Ishikawa (cell line): ENCODE measurements around the gene UBE2Q1.

Experiments
- CREB1 ChIP-seq: IDR thresholded peaks from 2 replicates; pipeline ENCODE4 v1.6.1; 2012; ENCODE audit warnings: low read depth
- EGR1 ChIP-seq: IDR thresholded peaks from 2 replicates; pipeline ENCODE4 v1.6.1; 2012
- EP300 ChIP-seq: IDR thresholded peaks from 2 replicates; pipeline ENCODE4 v1.6.1; 2012; ENCODE audit warnings: borderline replicate concordance
- MAX ChIP-seq: IDR thresholded peaks from 2 replicates; pipeline ENCODE4 v1.6.1; 2012
- NFIC ChIP-seq: IDR thresholded peaks from 2 replicates; pipeline ENCODE4 v1.6.1; 2012
- RAD21 ChIP-seq: IDR thresholded peaks from 2 replicates; pipeline ENCODE4 v1.6.1; 2012; ENCODE audit warnings: low read depth
- REST ChIP-seq: IDR thresholded peaks from 2 replicates; pipeline ENCODE4 v1.6.1; 2012; ENCODE audit warnings: low read depth, mild to moderate bottlenecking
- TAF1 ChIP-seq: IDR thresholded peaks from 2 replicates; pipeline ENCODE4 v1.6.1; 2012; ENCODE audit warnings: low read depth, mild to moderate bottlenecking
- TCF12 ChIP-seq: IDR thresholded peaks from 2 replicates; pipeline ENCODE4 v1.6.1; 2012; ENCODE audit warnings: low read depth
- TEAD4 ChIP-seq: IDR thresholded peaks from 2 replicates; pipeline ENCODE4 v1.6.1; 2012
- YY1 ChIP-seq: IDR thresholded peaks from 2 replicates; pipeline ENCODE4 v1.6.1; 2012; ENCODE audit warnings: low read depth

DNA sequence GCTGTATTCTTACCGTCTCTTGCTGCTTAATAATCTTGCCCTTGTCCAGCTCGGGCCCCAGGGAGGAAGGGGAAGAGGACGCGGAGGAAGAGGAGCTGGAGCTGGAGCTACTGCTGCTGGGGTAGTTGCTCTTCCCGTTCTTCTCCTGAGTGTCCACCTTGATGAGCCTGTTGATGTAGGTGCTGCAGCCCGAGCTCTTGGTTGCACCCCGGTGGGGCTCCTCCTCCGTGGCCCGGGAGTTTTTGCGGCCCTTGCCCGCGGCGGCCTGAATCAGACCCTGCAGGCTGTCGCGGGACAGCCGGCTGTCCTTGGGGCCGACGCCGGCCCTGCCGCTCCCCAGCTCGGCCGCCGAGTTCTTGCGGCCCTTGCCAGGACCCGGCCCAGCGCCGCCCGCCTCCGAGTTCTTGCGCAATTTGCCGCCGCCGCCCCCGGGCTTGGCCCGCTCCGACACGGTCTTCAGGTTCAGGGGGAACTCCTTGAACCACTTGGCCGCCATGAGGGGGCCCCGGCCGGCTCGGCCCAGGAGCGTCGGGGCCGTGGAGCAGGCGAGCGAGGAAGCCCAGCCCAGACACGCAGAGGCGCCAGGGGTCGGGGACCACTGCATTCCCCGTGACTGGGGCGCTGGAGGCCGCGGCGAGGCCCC lies 56.9 kb downstream of the UBE2Q1 start:
- no peak for TF ChIP-seq TAF1
- TF ChIP-seq REST = no peak
- no peak for TF ChIP-seq MAX
- TF ChIP-seq CREB1 = no peak
- TF ChIP-seq EGR1 = 0 out of 2 replicates have a peak, but pooled peaks have one; percentile 42
- no peak for TF ChIP-seq TEAD4
- no peak for TF ChIP-seq EP300
- no peak for TF ChIP-seq NFIC
- no peak for TF ChIP-seq RAD21
- TF ChIP-seq TCF12 = no peak
- TF ChIP-seq YY1 = no peak
